Colonic mucosa (tissue), 4 donors: ENCODE measurements around the gene TRIM65. TPM values are rescaled to one million over a fixed set of nuclear protein-coding genes. Genes with fewer than 3 reads are reported as not detected.
A peak's percentile ranks its signal among the peaks of the same experiment; 100 is the strongest.
"Not testable (repeated sequence)": the region's sequence is repeated elsewhere in the genome, so short reads cannot be mapped to it uniquely, and the experiment has no call there.

Experiments
- DNase-seq: peaks from one replicate; pipeline ENCODE4 v3.0.0-alpha.2; 2020
- H3K27ac ChIP-seq: fragments of 200-600 bp; one replicate; pipeline ENCODE4 v1.8.0; 2021
- H3K27me3 ChIP-seq: fragments of 200-600 bp; one replicate; pipeline ENCODE4 v1.8.0; 2021
- H3K36me3 ChIP-seq: fragments of 200-600 bp; one replicate; pipeline ENCODE4 v1.8.0; 2021
- H3K4me1 ChIP-seq: fragments of 200-600 bp; one replicate; pipeline ENCODE4 v1.8.0; 2021; ENCODE audit warnings: mild to moderate bottlenecking
- H3K4me3 ChIP-seq: fragments of 200-600 bp; one replicate; pipeline ENCODE4 v1.8.0; 2021
- H3K9ac ChIP-seq, 2 donors: one replicate each; pipeline ENCODE4 v1.7.0; 2013; ENCODE audit warnings: control low read depth in 2 of 2, low read depth in 2 of 2, low read length in 2 of 2
- H3K9me3 ChIP-seq: fragments of 200-600 bp; one replicate; pipeline ENCODE4 v1.8.0; 2021
- CTCF ChIP-seq: fragments of 200-600 bp; IDR thresholded peaks from one replicate; pipeline ENCODE4 v1.8.0; 2022; ENCODE audit warnings: antibody characterized with exemption, mild to moderate bottlenecking
- intact Hi-C: fragments of 100-400 bp; cut with DNase I; formaldehyde crosslinking; loops from one replicate; pipeline ENCODE4 v1.14.1; 2022
- total RNA-seq, 2 donors: library from RNA; stranded (reverse); fragmentation: NEBNext Ultra II Directional in 1 of 2; extraction: Animal tissue kit (Norgen Biotek cat#: 25700) in 1 of 2; gene quantifications; one replicate each; pipeline ENCODE4 v1.2.1, GENCODE V29; 2021
- donor health status: healthy.
- donor health status: DM: no; HTN: no; CAD: no.
- donor health status: DM: no; HTN: no; CAD: no.

Gene TRIM65
- total RNA-seq, 2 donors from 2014 or later, result 14.5 to 26.0 TPM

- no peak for TF ChIP-seq CTCF
- no peak for DNase-seq
- H3K9me3 ChIP-seq, result no peaks in the 10 kb centered on the region
- no peaks in the 10 kb centered on the region for H3K27me3 ChIP-seq
- peak overlapping the region; percentile 84 for H3K27ac ChIP-seq
- intact Hi-C loops, result no loop called here
- H3K4me1 ChIP-seq, result peaks cover 16% of the 10 kb centered on the region
- H3K4me3 ChIP-seq, result peak overlapping the region; percentile 52
- H3K36me3 ChIP-seq, result peaks cover 12% of the 10 kb centered on the region
- peak overlapping the region; percentile 50 to 97 for H3K9ac ChIP-seq
Measured at GRCh38 chr17:75854881-75855309, 41.9 kb downstream of the TRIM65 start.

- Histone ChIP-seq H3K9ac (peak overlapping the region; percentile 50 to 97), H3K9me3 (no peaks in the 10 kb centered on the region), H3K4me3 (peak overlapping the region; percentile 52), H3K27ac (peak overlapping the region; percentile 84), H3K36me3 (peaks cover 18% of the 10 kb centered on the region), H3K4me1 (peaks cover 16% of the 10 kb centered on the region), H3K27me3 (no peaks in the 10 kb centered on the region)
- intact Hi-C loops, result no loop called here
- no peak for DNase-seq
- no peak for TF ChIP-seq CTCF
Measured at GRCh38 chr17:75854101-75854748, 42.5 kb downstream of the TRIM65 start.

GRCh38 chr17:75853433-75853832 lies 43.3 kb downstream of the TRIM65 start:
- no peak overlapping the region for H3K4me3 ChIP-seq
- intact Hi-C loops, result no loop called here
- H3K27me3 ChIP-seq, result no peaks in the 10 kb centered on the region
- H3K9me3 ChIP-seq, result no peaks in the 10 kb centered on the region
- no peak for TF ChIP-seq CTCF
- H3K4me1 ChIP-seq, result peaks cover 16% of the 10 kb centered on the region
- DNase-seq, result no peak
- H3K9ac ChIP-seq, result no peak overlapping the region
- H3K36me3 ChIP-seq, result peaks cover 23% of the 10 kb centered on the region
- H3K27ac ChIP-seq, result no peak overlapping the region

GRCh38 chr17:75851693-75851991 lies 45.1 kb downstream of the TRIM65 start:
- DNase-seq, H3K27ac ChIP-seq, H3K4me3 ChIP-seq, intact Hi-C loops, H3K9ac ChIP-seq, H3K27me3 ChIP-seq, H3K9me3 ChIP-seq: not testable (repeated sequence)
- Histone ChIP-seq H3K36me3 (peaks cover 32% of the 10 kb centered on the region), H3K4me1 (peaks cover 22% of the 10 kb centered on the region)

GRCh38 chr17:75850928-75851692 lies 45.6 kb downstream of the TRIM65 start:
- no peak overlapping the region for H3K9ac ChIP-seq
- no peak for DNase-seq
- no peaks in the 10 kb centered on the region for H3K27me3 ChIP-seq
- H3K36me3 ChIP-seq, result peaks cover 32% of the 10 kb centered on the region
- no peak overlapping the region for H3K4me3 ChIP-seq
- intact Hi-C loops, result no loop called here
- H3K27ac ChIP-seq, result no peak overlapping the region
- no peaks in the 10 kb centered on the region for H3K9me3 ChIP-seq
- peaks cover 23% of the 10 kb centered on the region for H3K4me1 ChIP-seq
- TF ChIP-seq CTCF, result no peak

- H3K4me3 ChIP-seq, result no peak overlapping the region
- H3K27me3 ChIP-seq, result no peaks in the 10 kb centered on the region
- no peak overlapping the region for H3K9ac ChIP-seq
- TF ChIP-seq CTCF, result no peak
- H3K27ac ChIP-seq, result no peak overlapping the region
- H3K4me1 ChIP-seq, result peaks cover 35% of the 10 kb centered on the region
- H3K36me3 ChIP-seq, result peaks cover 32% of the 10 kb centered on the region
- no peak for DNase-seq
- intact Hi-C loops, result no loop called here
- no peaks in the 10 kb centered on the region for H3K9me3 ChIP-seq
Measured at GRCh38 chr17:75849724-75850123, 47.0 kb downstream of the TRIM65 start.
